ENCODE results near the gene SCEL. TPM values are rescaled to one million over a fixed set of nuclear protein-coding genes. Genes with fewer than 3 reads are reported as not detected.

Gene SCEL
- total and polyA plus RNA-seq, 2 experiments from 2014 or later, result not detected

GRCh38 chr13:77616027-77616426 lies 80.5 kb downstream of the SCEL start (continued):
- TF ChIP-seq, protein P1, sequence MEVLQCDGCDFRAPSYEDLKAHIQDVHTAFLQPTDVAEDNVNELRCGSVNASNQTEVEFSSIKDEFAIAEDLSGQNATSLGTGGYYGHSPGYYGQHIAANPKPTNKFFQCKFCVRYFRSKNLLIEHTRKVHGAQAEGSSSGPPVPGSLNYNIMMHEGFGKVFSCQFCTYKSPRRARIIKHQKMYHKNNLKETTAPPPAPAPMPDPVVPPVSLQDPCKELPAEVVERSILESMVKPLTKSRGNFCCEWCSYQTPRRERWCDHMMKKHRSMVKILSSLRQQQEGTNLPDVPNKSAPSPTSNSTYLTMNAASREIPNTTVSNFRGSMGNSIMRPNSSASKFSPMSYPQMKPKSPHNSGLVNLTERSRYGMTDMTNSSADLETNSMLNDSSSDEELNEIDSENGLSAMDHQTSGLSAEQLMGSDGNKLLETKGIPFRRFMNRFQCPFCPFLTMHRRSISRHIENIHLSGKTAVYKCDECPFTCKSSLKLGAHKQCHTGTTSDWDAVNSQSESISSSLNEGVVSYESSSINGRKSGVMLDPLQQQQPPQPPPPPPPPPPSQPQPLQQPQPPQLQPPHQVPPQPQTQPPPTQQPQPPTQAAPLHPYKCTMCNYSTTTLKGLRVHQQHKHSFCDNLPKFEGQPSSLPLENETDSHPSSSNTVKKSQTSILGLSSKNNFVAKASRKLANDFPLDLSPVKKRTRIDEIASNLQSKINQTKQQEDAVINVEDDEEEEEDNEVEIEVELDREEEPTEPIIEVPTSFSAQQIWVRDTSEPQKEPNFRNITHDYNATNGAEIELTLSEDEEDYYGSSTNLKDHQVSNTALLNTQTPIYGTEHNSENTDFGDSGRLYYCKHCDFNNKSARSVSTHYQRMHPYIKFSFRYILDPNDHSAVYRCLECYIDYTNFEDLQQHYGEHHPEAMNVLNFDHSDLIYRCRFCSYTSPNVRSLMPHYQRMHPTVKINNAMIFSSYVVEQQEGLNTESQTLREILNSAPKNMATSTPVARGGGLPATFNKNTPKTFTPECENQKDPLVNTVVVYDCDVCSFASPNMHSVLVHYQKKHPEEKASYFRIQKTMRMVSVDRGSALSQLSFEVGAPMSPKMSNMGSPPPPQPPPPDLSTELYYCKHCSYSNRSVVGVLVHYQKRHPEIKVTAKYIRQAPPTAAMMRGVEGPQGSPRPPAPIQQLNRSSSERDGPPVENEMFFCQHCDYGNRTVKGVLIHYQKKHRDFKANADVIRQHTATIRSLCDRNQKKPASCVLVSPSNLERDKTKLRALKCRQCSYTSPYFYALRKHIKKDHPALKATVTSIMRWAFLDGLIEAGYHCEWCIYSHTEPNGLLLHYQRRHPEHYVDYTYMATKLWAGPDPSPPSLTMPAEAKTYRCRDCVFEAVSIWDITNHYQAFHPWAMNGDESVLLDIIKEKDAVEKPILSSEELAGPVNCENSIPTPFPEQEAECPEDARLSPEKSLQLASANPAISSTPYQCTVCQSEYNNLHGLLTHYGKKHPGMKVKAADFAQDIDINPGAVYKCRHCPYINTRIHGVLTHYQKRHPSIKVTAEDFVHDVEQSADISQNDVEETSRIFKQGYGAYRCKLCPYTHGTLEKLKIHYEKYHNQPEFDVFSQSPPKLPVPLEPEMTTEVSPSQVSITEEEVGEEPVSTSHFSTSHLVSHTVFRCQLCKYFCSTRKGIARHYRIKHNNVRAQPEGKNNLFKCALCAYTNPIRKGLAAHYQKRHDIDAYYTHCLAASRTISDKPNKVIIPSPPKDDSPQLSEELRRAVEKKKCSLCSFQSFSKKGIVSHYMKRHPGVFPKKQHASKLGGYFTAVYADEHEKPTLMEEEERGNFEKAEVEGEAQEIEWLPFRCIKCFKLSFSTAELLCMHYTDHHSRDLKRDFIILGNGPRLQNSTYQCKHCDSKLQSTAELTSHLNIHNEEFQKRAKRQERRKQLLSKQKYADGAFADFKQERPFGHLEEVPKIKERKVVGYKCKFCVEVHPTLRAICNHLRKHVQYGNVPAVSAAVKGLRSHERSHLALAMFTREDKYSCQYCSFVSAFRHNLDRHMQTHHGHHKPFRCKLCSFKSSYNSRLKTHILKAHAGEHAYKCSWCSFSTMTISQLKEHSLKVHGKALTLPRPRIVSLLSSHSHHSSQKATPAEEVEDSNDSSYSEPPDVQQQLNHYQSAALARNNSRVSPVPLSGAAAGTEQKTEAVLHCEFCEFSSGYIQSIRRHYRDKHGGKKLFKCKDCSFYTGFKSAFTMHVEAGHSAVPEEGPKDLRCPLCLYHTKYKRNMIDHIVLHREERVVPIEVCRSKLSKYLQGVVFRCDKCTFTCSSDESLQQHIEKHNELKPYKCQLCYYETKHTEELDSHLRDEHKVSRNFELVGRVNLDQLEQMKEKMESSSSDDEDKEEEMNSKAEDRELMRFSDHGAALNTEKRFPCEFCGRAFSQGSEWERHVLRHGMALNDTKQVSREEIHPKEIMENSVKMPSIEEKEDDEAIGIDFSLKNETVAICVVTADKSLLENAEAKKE (CRISPR knock-in tag; IDR thresholded peaks at IDR 0.05), result no peak
- TF ChIP-seq POLR2AphosphoS5 (IDR thresholded peaks at IDR 0.05; ENCODE audit: low read depth), result no peak

GRCh38 chr13:77619655-77620054 lies 84.1 kb downstream of the SCEL start:
- no peak overlapping the region for H3K4me3 Mint-ChIP-seq
- H3K27me3 ChIP-seq (ENCODE audit: insufficient read depth), result no peaks in the 10 kb centered on the region
- no peaks in the 10 kb centered on the region for H4K20me1 ChIP-seq (replicated peaks; ENCODE audit: insufficient read depth)
- DNase-seq (ENCODE audit: low spot score) (no peak), ATAC-seq (no peak)
- no peaks in the 10 kb centered on the region for H3K79me2 ChIP-seq (replicated peaks; ENCODE audit: insufficient read depth)
- no peaks in the 10 kb centered on the region for H3K36me3 Mint-ChIP-seq (ENCODE audit: low read depth)
- H3K4me1 Mint-ChIP-seq, result no peaks in the 10 kb centered on the region
- H3K4me3 ChIP-seq, result no peak overlapping the region
- H3K27ac ChIP-seq (ENCODE audit: low read depth), result no peak overlapping the region
- H3K4me2 ChIP-seq, result no peak overlapping the region
- peak overlapping the region; percentile 81; the same call in 1 of the 2 replicates for H2AFZ ChIP-seq
- no peaks in the 10 kb centered on the region for H3K36me3 ChIP-seq (ENCODE audit: insufficient read depth)
- H3K4me1 ChIP-seq (ENCODE audit: insufficient read depth), result no peaks in the 10 kb centered on the region
- no peaks in the 10 kb centered on the region for H3K27me3 Mint-ChIP-seq (ENCODE audit: insufficient read depth, low read depth, poor library complexity)
- H3K27ac Mint-ChIP-seq, result no peak overlapping the region
- H3F3A ChIP-seq (replicated peaks; ENCODE audit: low read depth), result no peaks in the 10 kb centered on the region
- no peaks in the 10 kb centered on the region for H3K9me2 ChIP-seq (ENCODE audit: insufficient read depth)
- no peaks in the 10 kb centered on the region for H3K9me3 Mint-ChIP-seq
- TF ChIP-seq STAT1 (IDR thresholded peaks at IDR 0.05; ENCODE audit: unreplicated experiment) (no peak), EZH2phosphoT487 (IDR thresholded peaks at IDR 0.05; ENCODE audit: unreplicated experiment) (no peak), ZNF331 (CRISPR knock-in tag; IDR thresholded peaks at IDR 0.05; ENCODE audit: low read depth) (no peak), POLR2AphosphoS5 (IDR thresholded peaks at IDR 0.05; ENCODE audit: low read depth) (no peak)
- TF ChIP-seq, protein P2, sequence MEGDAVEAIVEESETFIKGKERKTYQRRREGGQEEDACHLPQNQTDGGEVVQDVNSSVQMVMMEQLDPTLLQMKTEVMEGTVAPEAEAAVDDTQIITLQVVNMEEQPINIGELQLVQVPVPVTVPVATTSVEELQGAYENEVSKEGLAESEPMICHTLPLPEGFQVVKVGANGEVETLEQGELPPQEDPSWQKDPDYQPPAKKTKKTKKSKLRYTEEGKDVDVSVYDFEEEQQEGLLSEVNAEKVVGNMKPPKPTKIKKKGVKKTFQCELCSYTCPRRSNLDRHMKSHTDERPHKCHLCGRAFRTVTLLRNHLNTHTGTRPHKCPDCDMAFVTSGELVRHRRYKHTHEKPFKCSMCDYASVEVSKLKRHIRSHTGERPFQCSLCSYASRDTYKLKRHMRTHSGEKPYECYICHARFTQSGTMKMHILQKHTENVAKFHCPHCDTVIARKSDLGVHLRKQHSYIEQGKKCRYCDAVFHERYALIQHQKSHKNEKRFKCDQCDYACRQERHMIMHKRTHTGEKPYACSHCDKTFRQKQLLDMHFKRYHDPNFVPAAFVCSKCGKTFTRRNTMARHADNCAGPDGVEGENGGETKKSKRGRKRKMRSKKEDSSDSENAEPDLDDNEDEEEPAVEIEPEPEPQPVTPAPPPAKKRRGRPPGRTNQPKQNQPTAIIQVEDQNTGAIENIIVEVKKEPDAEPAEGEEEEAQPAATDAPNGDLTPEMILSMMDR (conservative IDR thresholded peaks at IDR 0.05; ENCODE audit: low read depth in 2 of 2), result no peak
- TF ChIP-seq, protein P3, sequence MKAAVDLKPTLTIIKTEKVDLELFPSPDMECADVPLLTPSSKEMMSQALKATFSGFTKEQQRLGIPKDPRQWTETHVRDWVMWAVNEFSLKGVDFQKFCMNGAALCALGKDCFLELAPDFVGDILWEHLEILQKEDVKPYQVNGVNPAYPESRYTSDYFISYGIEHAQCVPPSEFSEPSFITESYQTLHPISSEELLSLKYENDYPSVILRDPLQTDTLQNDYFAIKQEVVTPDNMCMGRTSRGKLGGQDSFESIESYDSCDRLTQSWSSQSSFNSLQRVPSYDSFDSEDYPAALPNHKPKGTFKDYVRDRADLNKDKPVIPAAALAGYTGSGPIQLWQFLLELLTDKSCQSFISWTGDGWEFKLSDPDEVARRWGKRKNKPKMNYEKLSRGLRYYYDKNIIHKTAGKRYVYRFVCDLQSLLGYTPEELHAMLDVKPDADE (IDR thresholded peaks at IDR 0.05), result no peak
